ENCODE data around the gene CIAO3.
"Not testable (repeated sequence)": the region's sequence is repeated elsewhere in the genome, so short reads cannot be mapped to it uniquely, and the experiment has no call there.

CIAO3 gene

GRCh38 chr16:760065-760464 is 19.3 kb upstream of the CIAO3 start:
- DNase-seq (ENCODE audit: low spot score) = no peak

DNA sequence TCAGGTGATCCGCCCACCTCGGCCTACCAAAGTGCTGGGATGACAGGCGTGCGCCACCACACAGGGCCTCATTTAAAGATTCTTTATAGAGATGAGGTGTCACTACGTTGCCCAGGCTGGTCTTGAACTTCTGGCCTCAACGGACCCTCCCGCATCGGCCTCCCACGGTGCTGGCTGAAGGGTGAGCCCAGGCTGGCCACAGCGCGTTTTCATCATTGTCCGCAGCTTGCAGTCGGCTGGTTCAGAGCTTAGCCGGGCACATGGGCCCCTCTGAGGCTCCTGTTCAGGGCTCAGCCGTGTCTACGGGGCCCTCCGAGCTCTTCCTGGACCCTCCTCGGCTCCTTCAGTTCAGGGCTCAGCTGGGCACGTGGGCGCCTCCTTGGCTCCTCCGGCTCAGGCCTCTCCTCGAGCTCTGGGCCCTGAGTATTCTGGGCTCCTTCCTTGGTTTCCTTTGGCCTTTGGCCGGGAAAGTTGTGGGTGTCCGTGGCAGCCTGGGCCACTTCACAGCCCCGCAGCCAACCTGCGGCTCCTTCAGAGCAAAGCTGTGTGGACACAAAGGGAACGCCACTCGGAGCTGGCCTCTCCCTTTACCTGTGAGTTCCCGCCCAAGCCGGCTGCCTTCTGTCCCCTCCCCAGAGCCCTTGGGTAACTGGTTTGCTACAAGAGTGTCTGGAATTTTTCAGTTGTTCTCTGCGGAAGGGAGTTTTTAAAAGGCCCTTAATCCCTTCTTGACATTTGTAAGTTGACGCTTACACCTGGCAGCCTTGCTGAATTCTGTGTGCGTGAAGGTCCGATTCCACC is 18.5 kb upstream of the CIAO3 start:
- peak; percentile 32 for DNase-seq (ENCODE audit: low spot score)

DNA sequence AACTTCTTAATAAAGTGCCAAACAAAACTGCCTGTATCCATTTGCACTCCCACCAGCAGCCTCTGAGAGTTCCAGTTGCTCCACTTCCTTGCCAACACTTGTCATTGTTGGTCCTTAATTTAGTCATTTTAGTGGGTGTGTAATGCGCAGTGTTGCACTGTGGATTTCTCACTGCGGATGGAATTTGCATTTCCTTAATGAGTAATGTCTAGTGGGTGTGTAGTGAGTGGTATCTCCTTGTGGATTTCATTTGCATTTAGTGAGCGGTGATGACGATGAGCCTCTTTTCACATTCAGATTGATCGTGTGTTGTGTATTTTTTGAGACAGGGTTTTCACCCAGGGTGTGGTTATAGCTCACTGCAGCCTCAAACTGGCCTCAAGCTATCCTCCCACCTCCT is 15.6 kb upstream of the CIAO3 start:
- no peak for DNase-seq (ENCODE audit: low spot score)

DNA sequence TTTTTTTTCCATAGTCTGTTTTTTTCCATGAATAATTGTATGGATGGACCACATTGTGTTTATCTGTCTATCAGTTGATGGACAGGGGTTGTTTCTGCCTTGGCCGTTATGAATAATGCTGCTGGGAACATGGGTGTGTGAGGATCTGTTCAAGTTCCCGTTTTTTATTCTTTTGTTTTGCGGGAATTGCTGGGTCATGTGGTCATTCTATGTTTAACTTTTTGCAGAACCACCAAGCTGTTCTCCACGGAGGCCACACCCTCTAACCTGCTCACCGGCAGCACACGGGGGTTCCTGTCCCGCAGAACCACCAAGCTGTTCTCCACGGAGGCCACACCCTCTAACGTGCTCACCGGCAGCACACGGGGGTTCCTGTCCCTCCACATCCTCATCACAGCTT is 13.9 kb upstream of the CIAO3 start:
- no peak for DNase-seq (ENCODE audit: low spot score)

DNA sequence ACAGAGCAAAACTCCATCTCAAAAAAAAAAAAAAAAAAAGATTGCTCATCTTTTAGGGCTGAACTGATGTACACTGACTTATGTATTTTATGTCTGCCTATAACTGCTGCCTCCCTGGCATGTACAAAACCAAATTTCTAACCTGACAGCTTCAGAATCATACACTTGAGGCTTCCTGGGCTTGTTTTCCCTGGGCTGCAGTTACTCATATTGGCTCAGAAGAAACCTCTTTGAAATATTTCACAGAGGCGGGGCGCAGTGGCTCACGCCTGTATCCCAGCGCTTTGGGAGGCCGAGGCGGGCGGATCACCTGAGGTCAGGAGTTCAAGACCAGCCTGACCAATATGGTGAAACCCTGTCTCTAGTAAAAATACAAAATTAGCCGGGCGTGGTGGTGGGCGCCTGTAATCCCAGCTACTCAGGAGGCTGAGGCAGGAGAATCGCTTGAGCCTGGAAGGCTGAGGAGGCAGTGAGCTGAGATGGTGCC is 13.4 kb upstream of the CIAO3 start:
- not testable (repeated sequence) for DNase-seq (ENCODE audit: low spot score)

GRCh38 chr16:752007-752312 is 11.2 kb upstream of the CIAO3 start:
- DNase-seq (ENCODE audit: low spot score) = peak; percentile 36

- DNase-seq (ENCODE audit: low spot score) = no peak
These were observed 10.6 kb upstream of the CIAO3 start for GRCh38 chr16:751152-752006.

GRCh38 chr16:750485-750884 is 9.7 kb upstream of the CIAO3 start:
- DNase-seq (ENCODE audit: low spot score) = no peak

DNA sequence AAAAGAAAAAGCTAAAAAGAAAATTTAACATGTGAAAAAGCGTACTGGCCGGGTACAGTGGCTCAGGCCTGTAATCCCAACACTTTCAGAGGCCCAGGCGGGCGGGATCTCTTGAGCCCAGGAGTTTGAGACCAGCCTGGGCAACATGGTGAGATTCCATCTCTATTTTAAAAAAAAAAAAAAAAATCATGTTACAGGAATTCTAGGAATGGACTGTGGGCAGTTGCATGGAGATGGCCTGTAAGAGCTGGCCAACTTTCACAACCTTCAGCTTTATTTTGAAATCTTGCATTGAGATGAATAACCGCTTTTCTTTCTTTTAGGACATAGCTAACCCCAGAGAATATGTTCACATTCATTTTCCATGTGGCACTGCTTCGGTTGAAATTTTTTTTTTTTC is 8.2 kb upstream of the CIAO3 start:
- DNase-seq (ENCODE audit: low spot score) = no peak

DNA sequence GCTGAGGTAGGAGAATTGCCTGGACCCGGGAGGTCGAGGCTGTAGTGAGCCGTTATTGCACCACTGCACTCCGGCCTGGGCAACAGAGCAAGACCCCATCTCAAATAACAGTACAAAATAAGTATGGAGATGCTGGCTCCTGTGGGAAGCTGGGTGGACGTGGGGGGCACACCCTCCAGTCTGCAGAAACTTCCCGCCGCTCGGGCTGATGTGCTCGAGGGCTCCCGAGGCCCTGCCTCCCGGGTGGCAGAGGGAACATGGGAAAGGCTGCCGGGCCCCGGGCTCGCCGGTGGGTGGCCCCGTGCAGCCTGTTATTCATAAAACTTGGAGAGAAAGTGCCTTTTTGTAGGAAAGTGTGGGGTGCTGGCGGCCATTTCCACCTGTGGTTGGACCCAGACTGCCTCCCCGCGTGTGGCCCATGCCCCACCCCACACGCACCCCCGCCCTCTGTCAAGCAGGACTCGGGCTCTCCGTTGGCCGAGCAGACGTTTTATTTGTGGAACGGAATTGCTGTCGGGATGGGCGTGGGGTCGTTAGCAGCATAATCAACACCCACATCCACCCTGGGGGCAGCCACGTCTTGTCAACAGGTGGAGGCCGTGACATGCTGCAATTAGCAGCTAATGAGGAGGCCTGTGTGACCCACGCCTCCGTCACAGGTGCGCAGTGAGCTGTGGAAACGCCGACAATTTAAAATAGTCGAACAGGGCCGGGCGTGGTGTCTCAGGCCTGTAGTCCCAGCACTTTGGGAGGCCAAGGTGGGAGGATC is 7.4 kb upstream of the CIAO3 start:
- DNase-seq (ENCODE audit: low spot score) = no peak

GRCh38 chr16:746637-747036 is 5.8 kb upstream of the CIAO3 start:
- DNase-seq (ENCODE audit: low spot score) = no peak

DNA sequence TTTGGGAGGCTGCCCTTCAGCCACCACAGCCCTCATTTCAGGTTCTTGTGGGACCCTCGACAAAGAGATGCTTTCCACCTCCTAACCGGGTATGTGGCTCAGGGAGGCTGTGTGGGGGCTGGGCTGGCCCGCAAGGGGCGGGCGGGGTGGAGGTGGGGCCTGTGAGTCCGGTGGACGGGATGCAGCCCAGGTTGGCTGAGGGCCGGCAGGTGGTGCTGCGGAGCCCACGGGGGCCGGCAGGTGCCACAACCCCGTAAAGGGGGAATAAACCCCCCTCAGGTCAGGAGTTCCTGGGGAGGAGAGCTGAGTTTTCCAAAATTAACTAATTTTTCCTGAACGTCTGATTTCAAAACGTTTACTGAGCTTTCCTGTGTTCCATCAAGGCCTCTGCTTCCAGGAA is 4.9 kb upstream of the CIAO3 start:
- no peak for DNase-seq (ENCODE audit: low spot score)

- DNase-seq (ENCODE audit: low spot score) = no peak
These were observed 3.1 kb upstream of the CIAO3 start for GRCh38 chr16:743794-744500.

DNA sequence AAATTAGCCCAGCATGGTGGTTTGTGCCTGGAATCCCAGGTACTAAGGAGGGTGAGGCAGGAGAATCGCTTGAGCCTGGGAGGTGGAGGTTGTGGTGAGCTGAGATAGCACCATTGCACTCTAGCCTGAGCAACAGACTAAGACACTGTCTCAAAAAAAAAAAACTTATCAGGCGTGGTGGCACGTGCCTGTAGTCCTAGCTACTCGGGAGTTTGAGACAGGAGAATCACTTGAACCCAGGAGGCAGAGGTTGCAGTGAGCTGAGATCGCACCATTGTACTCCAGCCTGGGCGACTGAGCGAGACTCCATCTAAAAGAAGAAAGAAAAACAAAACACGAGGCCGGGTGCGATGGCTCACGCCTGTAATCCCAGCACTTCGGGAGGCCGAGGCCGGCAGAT is 2.1 kb upstream of the CIAO3 start:
- not testable (repeated sequence) for DNase-seq (ENCODE audit: low spot score)

DNA sequence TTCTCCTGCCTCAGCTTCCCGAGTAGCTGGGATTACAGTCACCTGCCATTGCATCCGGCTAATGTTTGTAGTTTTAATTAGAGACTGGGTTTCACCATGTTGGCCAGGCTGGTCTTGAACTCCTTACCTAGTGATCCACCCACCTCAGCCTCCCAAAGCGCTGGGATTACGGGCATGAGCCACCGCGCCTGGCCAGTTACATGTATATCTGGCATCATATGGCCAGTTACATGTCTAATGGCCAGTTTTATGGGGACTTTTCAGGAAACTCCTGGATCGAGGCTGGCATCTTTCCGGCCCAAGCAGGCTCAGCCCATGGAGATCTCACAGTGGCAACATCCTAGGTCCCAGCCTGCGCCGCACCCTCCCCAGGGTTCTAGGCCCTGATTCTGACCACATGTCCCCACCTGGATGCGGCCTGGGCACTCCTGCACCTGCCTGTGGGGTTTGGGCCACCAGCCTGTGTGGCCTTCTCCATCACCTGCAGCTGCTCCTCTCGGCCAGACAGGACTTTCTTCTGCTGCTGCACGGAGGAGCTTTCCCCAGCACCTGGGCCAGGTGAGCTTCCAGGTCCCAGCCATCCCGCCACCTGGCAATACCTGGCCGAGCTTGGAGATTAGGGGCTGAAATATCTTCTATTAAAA is 1.3 kb upstream of the CIAO3 start:
- DNase-seq (ENCODE audit: low spot score) = no peak

DNA sequence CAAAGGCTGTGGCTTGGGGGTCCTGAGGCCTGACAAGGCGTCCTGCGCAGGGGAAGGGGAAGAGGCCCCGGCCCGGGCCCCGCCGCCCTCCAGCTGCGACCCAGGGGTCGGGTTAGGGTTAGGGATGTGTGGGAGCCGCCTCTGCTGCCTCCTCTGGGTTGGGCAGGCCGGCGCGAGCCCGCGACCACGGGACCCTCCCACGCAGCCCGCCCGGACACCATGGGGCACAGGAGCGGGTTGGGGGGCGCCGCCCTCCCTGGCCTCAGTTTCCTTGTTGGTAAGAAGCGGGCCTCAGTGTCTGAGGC is 386 bp downstream of the CIAO3 start:
- no peak for DNase-seq (ENCODE audit: low spot score)

- DNase-seq (ENCODE audit: low spot score) = no peak
These were observed 988 bp downstream of the CIAO3 start for GRCh38 chr16:739560-740458.

GRCh38 chr16:736936-737481 is 3.8 kb downstream of the CIAO3 start:
- DNase-seq (ENCODE audit: low spot score) = no peak

- no peak for DNase-seq (ENCODE audit: low spot score)
These were observed 4.8 kb downstream of the CIAO3 start for GRCh38 chr16:735982-736453.
